Lower leg skin (tissue), 3 donors: Measurements from ENCODE around the gene GPR55.

Experiments used
- CTCF ChIP-seq, 3 donors: fragments of 450-650 bp; IDR thresholded peaks; one replicate each; pipeline ENCODE4 v1.5.1; 2016; ENCODE audit warnings: antibody characterized with exemption in 3 of 3, mild to moderate bottlenecking in 3 of 3, moderate library complexity in 2 of 3
- POLR2A ChIP-seq, 2 donors: fragments of 450-650 bp; IDR thresholded peaks; one replicate each; pipeline ENCODE4 v1.6.1; 2016 to 2017; ENCODE audit warnings: antibody characterized with exemption in 2 of 2, mild to moderate bottlenecking in 1 of 2, moderate library complexity in 1 of 2

GRCh38 chr2:230928701-230929380 is 3.8 kb upstream of the GPR55 start:
- TF ChIP-seq CTCF (IDR thresholded peaks at IDR 0.05) (no peak), POLR2A (IDR thresholded peaks at IDR 0.05) (no peak)
